ENCODE data around the gene MLANA.

MLANA gene

DNA sequence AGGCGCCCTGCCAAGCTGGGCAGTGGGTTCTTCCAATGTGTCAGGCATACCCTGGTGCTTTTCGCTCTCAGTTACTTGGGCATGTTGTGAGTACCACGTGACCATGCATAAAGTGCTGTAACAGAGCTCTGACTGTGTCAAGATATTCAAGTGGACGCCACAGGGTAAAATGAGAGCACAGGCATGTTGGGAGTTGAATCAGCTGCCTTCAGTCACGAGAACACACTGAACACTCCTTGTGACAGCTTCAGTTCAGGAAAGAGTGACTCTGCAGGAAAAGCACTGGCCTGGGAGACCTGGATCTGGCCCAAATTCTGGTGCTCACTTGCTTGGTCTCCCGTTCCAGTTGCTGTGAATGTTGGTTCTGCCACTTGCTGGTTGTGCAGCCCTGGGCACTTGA, 5.1 kb downstream of the MLANA start:
- TF ChIP-seq, protein P1, sequence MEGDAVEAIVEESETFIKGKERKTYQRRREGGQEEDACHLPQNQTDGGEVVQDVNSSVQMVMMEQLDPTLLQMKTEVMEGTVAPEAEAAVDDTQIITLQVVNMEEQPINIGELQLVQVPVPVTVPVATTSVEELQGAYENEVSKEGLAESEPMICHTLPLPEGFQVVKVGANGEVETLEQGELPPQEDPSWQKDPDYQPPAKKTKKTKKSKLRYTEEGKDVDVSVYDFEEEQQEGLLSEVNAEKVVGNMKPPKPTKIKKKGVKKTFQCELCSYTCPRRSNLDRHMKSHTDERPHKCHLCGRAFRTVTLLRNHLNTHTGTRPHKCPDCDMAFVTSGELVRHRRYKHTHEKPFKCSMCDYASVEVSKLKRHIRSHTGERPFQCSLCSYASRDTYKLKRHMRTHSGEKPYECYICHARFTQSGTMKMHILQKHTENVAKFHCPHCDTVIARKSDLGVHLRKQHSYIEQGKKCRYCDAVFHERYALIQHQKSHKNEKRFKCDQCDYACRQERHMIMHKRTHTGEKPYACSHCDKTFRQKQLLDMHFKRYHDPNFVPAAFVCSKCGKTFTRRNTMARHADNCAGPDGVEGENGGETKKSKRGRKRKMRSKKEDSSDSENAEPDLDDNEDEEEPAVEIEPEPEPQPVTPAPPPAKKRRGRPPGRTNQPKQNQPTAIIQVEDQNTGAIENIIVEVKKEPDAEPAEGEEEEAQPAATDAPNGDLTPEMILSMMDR (IDR thresholded peaks at IDR 0.05), result no peak
- H3K36me3 ChIP-seq (ENCODE audit: control insufficient read depth, insufficient read depth, low read length), result no peaks in the 10 kb centered on the region
- no peak overlapping the region for H3K27ac ChIP-seq
- no peaks in the 10 kb centered on the region for H3K79me2 ChIP-seq
- no peaks in the 10 kb centered on the region for H3K27me3 ChIP-seq (ENCODE audit: control insufficient read depth, insufficient read depth, low read length)
- H3K4me2 ChIP-seq (ENCODE audit: low read length), result no peak overlapping the region
- no peak overlapping the region for H3K9ac ChIP-seq
- H2AFZ ChIP-seq, result no peak overlapping the region
- no peaks in the 10 kb centered on the region for H3K4me1 ChIP-seq
- no peak overlapping the region for H3K4me3 ChIP-seq (ENCODE audit: low read depth, low read length)
- H3K9me3 ChIP-seq (ENCODE audit: control insufficient read depth, low read length), result no peaks in the 10 kb centered on the region

DNA sequence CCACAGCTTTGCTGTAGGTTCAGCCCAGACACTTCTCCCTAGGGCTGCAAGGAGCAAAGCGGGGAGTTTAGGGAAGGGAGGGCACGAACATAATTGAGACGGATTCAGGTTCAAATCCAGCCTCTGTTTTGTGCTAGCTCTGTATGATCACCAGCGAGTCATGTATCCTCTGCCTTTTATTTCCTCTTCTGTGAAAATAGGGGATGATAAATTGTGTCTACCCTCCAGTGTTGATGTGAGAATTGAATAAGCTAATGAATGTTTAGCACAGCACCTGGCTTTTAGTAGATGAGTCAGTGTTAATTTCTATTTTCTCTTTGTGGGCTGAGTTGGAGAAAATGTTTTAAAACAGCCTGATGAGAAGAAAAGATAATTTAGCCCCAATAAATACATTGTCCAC, 6.2 kb downstream of the MLANA start:
- no peaks in the 10 kb centered on the region for H3K79me2 ChIP-seq

DNA sequence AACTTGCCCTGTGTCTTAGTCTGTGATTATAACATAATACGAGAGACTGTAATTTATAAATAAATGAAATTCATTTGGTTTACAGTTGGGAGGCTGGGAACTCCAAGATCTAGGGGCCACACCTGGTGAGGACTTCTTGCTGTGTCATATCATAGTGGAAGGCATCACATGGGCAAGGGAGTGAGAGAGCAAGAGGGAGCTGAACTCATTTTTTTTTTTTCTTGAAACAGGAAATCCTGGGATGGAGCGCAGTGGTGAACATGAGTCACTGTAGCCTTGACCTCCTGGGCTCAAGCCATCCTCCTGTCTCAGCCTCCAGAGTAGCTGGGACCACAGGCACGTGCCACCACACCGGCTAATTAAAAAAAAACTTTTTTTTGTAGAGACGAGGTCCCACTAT, 7.2 kb downstream of the MLANA start:
- Histone ChIP-seq H3K27ac (no peak overlapping the region), H3K4me2 (ENCODE audit: low read length) (no peak overlapping the region), H3K4me3 (ENCODE audit: low read depth, low read length) (no peak overlapping the region), H3K27me3 (ENCODE audit: control insufficient read depth, insufficient read depth, low read length) (no peaks in the 10 kb centered on the region), H2AFZ (no peak overlapping the region), H3K79me2 (no peaks in the 10 kb centered on the region), H3K4me1 (no peaks in the 10 kb centered on the region), H3K9me3 (ENCODE audit: control insufficient read depth, low read length) (no peaks in the 10 kb centered on the region), H3K9ac (no peak overlapping the region), H3K36me3 (ENCODE audit: control insufficient read depth, insufficient read depth, low read length) (no peaks in the 10 kb centered on the region)
- TF ChIP-seq, protein P1 (IDR thresholded peaks at IDR 0.05), result no peak

More for the DNA sequence above, 6.2 kb downstream of the MLANA start:
- no peaks in the 10 kb centered on the region for H3K36me3 ChIP-seq (ENCODE audit: control insufficient read depth, insufficient read depth, low read length)
- H3K9me3 ChIP-seq (ENCODE audit: control insufficient read depth, low read length), result no peaks in the 10 kb centered on the region
- H3K9ac ChIP-seq, result no peak overlapping the region
- no peaks in the 10 kb centered on the region for H3K4me1 ChIP-seq
- H3K4me2 ChIP-seq (ENCODE audit: low read length), result no peak overlapping the region
- no peaks in the 10 kb centered on the region for H3K27me3 ChIP-seq (ENCODE audit: control insufficient read depth, insufficient read depth, low read length)
- no peak overlapping the region for H3K27ac ChIP-seq
- TF ChIP-seq, protein P1 (IDR thresholded peaks at IDR 0.05), result no peak
- no peak overlapping the region for H3K4me3 ChIP-seq (ENCODE audit: low read depth, low read length)
- no peak overlapping the region for H2AFZ ChIP-seq

DNA sequence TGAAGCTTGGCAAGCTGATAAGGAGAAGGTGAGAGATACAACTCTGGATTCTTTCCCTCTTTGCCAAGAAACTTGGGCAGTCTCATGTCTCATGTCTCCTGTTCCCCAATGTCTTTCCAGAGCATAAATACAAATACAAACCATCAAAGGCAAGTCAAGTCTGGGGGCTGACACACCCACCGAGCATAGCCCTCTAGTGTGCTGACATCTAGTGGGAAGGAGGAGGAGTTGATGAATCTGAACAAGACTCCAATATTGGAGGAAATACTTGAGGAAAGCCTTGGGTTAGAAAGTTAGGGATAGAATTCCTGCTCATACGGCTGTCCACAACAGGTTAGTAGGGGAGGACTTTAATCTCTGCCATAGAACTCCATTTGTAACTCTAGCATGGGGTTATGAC, 8.6 kb downstream of the MLANA start:
- Histone ChIP-seq H3K27ac (no peak overlapping the region), H3K36me3 (ENCODE audit: control insufficient read depth, insufficient read depth, low read length) (no peaks in the 10 kb centered on the region), H3K27me3 (ENCODE audit: control insufficient read depth, insufficient read depth, low read length) (no peaks in the 10 kb centered on the region), H3K4me1 (no peaks in the 10 kb centered on the region), H3K9ac (no peak overlapping the region), H3K4me3 (ENCODE audit: low read depth, low read length) (no peak overlapping the region), H3K9me3 (ENCODE audit: control insufficient read depth, low read length) (no peaks in the 10 kb centered on the region), H3K4me2 (ENCODE audit: low read length) (no peak overlapping the region), H2AFZ (no peak overlapping the region), H3K79me2 (no peaks in the 10 kb centered on the region)
- TF ChIP-seq, protein P1 (IDR thresholded peaks at IDR 0.05), result no peak

DNA sequence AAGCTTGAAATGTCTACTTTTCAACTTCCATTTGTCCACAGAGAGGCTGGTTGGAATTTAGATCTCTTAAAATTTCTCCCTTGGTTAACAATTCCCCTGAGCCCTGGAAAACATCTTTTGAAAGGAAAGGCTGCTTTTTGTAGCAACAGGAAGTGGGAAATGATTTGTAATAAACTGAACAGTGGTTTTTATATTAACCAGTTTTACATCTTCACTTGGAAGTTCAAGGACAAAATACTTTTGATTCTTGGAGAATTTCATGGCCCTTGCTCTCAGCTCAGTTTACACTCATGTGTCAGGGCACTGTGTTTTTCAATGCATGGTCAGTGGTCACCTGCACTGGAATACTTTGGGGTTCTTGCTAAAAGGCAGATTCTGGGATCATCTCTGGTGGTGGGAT, 9.9 kb downstream of the MLANA start:
- H3K27me3 ChIP-seq (ENCODE audit: control insufficient read depth, insufficient read depth, low read length), result no peaks in the 10 kb centered on the region
- TF ChIP-seq, protein P1 (IDR thresholded peaks at IDR 0.05), result no peak
- H3K4me3 ChIP-seq (ENCODE audit: low read depth, low read length), result no peak overlapping the region
- no peaks in the 10 kb centered on the region for H3K79me2 ChIP-seq
- H3K36me3 ChIP-seq (ENCODE audit: control insufficient read depth, insufficient read depth, low read length), result no peaks in the 10 kb centered on the region
- no peaks in the 10 kb centered on the region for H3K4me1 ChIP-seq
- H3K27ac ChIP-seq, result no peak overlapping the region
- no peak overlapping the region for H2AFZ ChIP-seq
- no peaks in the 10 kb centered on the region for H3K9me3 ChIP-seq (ENCODE audit: control insufficient read depth, low read length)
- no peak overlapping the region for H3K9ac ChIP-seq
- H3K4me2 ChIP-seq (ENCODE audit: low read length), result no peak overlapping the region
